NB4 (cell line): ENCODE results near the gene DHX34.

Source experiments
- DNase-seq: peaks from one replicate; pipeline ENCODE4 v3.0.0; 2010; ENCODE audit warnings: low read depth
- H3K4me3 ChIP-seq: one replicate; pipeline ENCODE4 v1.5.1; 2011; ENCODE audit warnings: mild to moderate bottlenecking, low read depth, low read length, moderate library complexity
- MYC ChIP-seq: IDR thresholded peaks from 2 replicates; pipeline ENCODE4 v1.6.1; 2011; ENCODE audit warnings: low read depth, low read length
- POLR2A ChIP-seq: IDR thresholded peaks from 2 replicates; pipeline ENCODE4 v1.6.1; 2011; ENCODE audit warnings: mild to moderate bottlenecking; ENCODE audit not compliant: insufficient read length; ENCODE audit errors: extremely low read depth
- TF ChIP-seq, protein P1 (sequence below): IDR thresholded peaks from one replicate; pipeline ENCODE4 v1.5.1; 2012; ENCODE audit warnings: low read depth, low read length
- TF ChIP-seq, protein P2 (sequence below): IDR thresholded peaks from 2 replicates; pipeline ENCODE4 v1.6.1; 2011; ENCODE audit warnings: low read depth, low read length

The DHX34 gene

DNA sequence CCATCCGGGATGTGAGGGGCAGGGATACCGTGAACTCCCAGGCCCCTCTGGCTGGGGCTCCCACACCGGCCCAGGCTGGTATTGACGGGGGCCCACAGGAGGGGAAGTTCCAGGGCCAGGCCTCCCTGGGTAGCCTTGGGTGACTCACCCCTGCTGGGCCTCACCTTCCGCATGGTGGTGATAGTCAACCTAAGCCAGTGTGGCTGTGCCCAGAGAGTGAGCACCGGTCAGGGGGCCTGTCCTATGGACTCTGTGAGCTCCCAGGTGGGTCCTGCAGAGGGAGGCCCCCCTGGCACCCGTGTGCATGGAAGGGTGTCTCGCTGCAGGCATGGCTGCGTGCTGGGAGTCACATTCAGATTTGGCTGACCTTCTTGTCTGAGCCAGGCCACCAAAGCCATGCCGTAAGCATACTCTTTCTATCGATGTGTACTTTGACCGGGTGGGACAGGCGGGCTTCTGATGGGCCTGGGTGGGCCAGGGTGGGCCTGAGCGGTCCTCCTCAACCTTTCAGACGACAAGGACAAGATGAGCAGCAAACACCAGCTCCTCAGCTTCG lies 27.6 kb downstream of the DHX34 start:
- no peak overlapping the region for H3K4me3 ChIP-seq
- DNase-seq, result peak; percentile 73
- no peak for TF ChIP-seq MYC
- TF ChIP-seq, protein P1, sequence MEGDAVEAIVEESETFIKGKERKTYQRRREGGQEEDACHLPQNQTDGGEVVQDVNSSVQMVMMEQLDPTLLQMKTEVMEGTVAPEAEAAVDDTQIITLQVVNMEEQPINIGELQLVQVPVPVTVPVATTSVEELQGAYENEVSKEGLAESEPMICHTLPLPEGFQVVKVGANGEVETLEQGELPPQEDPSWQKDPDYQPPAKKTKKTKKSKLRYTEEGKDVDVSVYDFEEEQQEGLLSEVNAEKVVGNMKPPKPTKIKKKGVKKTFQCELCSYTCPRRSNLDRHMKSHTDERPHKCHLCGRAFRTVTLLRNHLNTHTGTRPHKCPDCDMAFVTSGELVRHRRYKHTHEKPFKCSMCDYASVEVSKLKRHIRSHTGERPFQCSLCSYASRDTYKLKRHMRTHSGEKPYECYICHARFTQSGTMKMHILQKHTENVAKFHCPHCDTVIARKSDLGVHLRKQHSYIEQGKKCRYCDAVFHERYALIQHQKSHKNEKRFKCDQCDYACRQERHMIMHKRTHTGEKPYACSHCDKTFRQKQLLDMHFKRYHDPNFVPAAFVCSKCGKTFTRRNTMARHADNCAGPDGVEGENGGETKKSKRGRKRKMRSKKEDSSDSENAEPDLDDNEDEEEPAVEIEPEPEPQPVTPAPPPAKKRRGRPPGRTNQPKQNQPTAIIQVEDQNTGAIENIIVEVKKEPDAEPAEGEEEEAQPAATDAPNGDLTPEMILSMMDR, result no peak
- TF ChIP-seq POLR2A, result no peak
- TF ChIP-seq, protein P2, sequence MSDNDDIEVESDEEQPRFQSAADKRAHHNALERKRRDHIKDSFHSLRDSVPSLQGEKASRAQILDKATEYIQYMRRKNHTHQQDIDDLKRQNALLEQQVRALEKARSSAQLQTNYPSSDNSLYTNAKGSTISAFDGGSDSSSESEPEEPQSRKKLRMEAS, result no peak

DNA sequence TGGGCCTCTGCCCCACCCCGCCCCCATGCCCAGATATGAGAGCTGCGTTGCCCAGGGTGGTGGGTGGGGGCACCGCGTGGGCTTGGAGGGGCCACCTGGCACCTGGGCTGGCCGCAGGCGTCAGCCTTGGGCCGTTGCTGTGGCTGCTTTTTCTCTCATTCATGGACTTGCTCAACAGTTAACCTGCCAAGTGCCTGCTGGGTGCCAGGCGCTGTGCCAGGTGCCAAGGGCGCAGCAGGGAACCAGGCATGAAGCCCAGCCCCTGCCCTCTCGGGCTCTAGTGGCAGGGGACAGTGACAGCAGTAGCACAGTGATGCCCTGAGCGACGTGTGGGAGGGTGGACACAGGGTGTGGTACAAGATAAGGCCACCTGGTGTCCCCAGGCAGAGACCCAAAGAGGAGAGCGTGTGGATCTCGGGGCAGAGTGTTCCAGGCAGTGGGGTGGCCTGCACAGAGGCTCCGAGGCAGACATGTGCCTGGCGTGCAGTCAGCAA lies 28.1 kb downstream of the DHX34 start:
- peak; percentile 37 for DNase-seq
- H3K4me3 ChIP-seq, result no peak overlapping the region
- TF ChIP-seq, protein P1, result no peak

DNA sequence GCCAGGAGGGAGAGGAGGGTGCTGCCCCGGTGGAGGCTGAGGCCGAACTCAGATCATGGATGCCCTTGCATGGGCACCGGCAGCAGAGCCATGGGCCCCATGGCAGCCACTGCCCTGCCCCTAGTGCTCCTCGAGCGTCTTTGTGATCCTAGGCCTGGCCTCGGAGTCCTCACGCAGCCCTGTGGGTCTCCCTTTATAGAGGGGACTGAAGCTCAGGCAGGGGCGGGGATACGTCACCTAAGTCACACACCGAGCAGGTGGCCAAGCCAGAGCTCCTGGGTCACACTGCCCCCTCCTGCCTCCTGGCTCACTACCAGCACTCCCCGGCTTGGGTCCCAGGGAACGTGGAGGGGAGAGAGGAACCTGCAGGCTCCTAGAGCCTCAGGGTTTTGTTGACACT lies 28.7 kb downstream of the DHX34 start:
- DNase-seq, result peak; percentile 28
- H3K4me3 ChIP-seq, result no peak overlapping the region
- no peak for TF ChIP-seq MYC
- TF ChIP-seq, protein P1, result no peak
- no peak for TF ChIP-seq POLR2A
- TF ChIP-seq, protein P2, result no peak

DNA sequence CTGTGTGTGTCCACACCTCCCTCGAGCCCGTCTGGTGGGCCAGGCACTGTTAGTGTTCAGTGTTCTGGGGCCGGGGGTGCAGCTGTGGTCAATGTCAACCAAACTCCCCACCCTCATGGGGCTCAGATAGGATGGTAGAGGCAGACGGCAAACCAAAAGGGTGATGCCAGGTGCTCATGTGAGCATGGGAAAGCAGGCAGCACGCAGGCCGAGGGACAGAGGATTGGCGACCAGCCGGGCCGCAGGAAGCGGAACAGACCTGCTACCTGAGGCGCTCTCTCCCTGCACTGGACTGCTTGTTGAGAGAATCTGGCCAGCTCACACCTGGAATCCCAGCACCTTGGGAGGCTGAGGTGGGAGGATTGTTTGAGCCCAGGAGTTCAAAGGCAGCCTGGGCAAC lies 29.1 kb downstream of the DHX34 start:
- DNase-seq, result peak; percentile 14
- TF ChIP-seq, protein P1, result no peak
- no peak for TF ChIP-seq MYC
- TF ChIP-seq, protein P2, result no peak
- no peak for TF ChIP-seq POLR2A
- no peak overlapping the region for H3K4me3 ChIP-seq

DNA sequence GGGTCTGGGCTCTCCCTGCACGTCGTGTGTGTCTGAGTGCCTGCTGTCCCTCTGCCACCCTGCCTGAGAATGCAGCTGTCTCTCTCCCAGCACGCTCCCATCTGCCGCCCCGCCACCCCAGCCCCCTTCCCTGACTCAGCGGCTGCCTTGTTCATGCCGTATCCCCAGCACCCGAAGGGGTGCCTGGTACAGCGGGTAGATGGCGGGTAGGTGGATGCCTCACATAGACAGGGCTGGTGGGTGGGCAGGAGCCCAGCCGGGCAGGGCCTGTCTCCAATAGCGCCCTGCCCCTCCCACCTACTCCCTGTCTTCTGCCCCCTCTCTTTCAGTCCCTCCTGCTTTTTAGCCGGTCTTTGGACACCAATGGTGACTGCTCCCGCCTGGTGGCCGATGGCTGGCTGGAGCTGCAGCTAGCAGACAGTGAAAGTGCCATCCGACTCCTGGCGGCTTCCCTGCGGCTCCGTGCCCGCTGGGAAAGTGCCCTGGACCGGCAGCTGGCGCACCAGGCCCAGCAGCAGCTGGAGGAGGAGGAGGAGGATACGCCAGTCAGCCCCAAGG lies 30.3 kb downstream of the DHX34 start:
- H3K4me3 ChIP-seq, result no peak overlapping the region
- DNase-seq, result peak; percentile 24
- TF ChIP-seq POLR2A (no peak), MYC (no peak)
- TF ChIP-seq, protein P2, result no peak
- TF ChIP-seq, protein P1, result no peak

DNA sequence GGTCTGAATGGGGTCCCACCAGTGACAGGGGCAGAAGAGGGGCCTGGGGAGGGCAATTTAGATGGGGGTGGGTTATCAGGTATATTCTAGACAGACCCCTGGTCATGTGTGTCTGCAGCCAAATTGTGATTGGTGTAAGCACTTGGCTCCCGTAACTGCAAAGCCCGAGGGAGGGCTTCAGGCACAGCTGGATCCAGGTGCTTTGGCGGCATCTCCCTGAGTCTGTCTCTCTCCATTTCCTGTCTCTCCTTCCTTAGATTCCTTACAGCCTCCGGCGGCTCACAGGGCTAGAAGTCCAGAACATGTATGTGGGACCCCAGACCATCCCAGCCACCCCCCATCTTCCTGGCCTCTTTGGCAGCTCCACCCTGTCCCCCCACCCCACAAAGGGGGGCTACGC lies 31.4 kb downstream of the DHX34 start:
- peak; percentile 25 for DNase-seq
- H3K4me3 ChIP-seq, result no peak overlapping the region
- TF ChIP-seq, protein P2, result no peak
- TF ChIP-seq POLR2A (no peak), MYC (no peak)
- TF ChIP-seq, protein P1, result no peak
